Small intestine (tissue), 7 donors: Measurements from ENCODE around the gene ZNF215. TPM values are rescaled to one million over a fixed set of nuclear protein-coding genes. Genes with fewer than 3 reads are reported as not detected.
"Not testable (repeated sequence)": the region's sequence is repeated elsewhere in the genome, so short reads cannot be mapped to it uniquely, and the experiment has no call there.

Source experiments
- DNase-seq, 2 donors: peaks; one replicate each; pipeline versions ENCODE4 v3.0.0 to v3.0.0-alpha.2; 2013
- FAIRE-seq: peaks from 2 replicates; lab custom pipeline; 2012; peaks lifted over from hg19 to GRCh38; lab: Jason Lieb, UNC
- H3K27ac ChIP-seq, 3 donors: one replicate each; pipeline ENCODE4 v1.5.1; 2013; ENCODE audit warnings: low read length in 2 of 3, mild to moderate bottlenecking in 2 of 3, control low read depth in 1 of 3, inconsistent platforms in 1 of 3, low read depth in 1 of 3, moderate library complexity in 1 of 3
- H3K27me3 ChIP-seq, 3 donors: one replicate each; pipeline ENCODE4 v1.6.1; 2013; ENCODE audit warnings: low read length in 3 of 3, inconsistent platforms in 1 of 3; ENCODE audit not compliant: control insufficient read depth in 3 of 3, insufficient read depth in 3 of 3
- H3K36me3 ChIP-seq, 3 donors: one replicate each; pipeline ENCODE4 v1.6.1; 2013; ENCODE audit warnings: low read length in 3 of 3, inconsistent platforms in 1 of 3, low read depth in 1 of 3, mild to moderate bottlenecking in 1 of 3, moderate library complexity in 1 of 3; ENCODE audit not compliant: control insufficient read depth in 3 of 3, insufficient read depth in 2 of 3
- H3K4me1 ChIP-seq, 3 donors: one replicate each; pipeline ENCODE4 v1.6.1; 2013; ENCODE audit warnings: low read length in 2 of 3, inconsistent platforms in 1 of 3, low read depth in 1 of 3, mild to moderate bottlenecking in 1 of 3, moderate library complexity in 1 of 3; ENCODE audit not compliant: control insufficient read depth in 3 of 3, insufficient read depth in 2 of 3
- H3K4me3 ChIP-seq, 3 donors: one replicate each; pipeline ENCODE4 v1.5.1; 2013; ENCODE audit warnings: low read length in 3 of 3, control low read depth in 1 of 3, inconsistent platforms in 1 of 3, low read depth in 1 of 3, mild to moderate bottlenecking in 1 of 3, moderate library complexity in 1 of 3
- H3K9me3 ChIP-seq, 2 donors: one replicate each; pipeline ENCODE4 v1.6.1; 2013; ENCODE audit warnings: low read depth in 1 of 2, low read length in 1 of 2; ENCODE audit not compliant: control insufficient read depth in 2 of 2, insufficient read depth in 1 of 2
- WGBS, 3 donors: extraction: QIAGEN DNeasy Blood & Tissue Kit; methylation state at CpG; one replicate each; pipeline ENCODE4 v1.1.7; 2013; 5-methylcytosine and 5-hydroxymethylcytosine counted together
- polyA plus RNA-seq, 4 donors: library from polyadenylated mRNA; stranded (reverse) in 3 of 4; unstranded in 1 of 4; fragments of 200-250 nt in 3 of 4; fragments of 120-200 nt in 1 of 4; gene quantifications; one replicate each; pipeline versions ENCODE4 v1.2.1 to v1.2.3, GENCODE V29; 2013
- donor health status: healthy with polysubstance abuse.
- donor health status: control.
- donor health status: control.
- donor health status: Bipolar disorder and iron deficiency.
- donor health status: healthy.

Gene ZNF215
- polyA plus RNA-seq, 4 donors: 0.45 to 7.1 (median 1.4) TPM

DNA sequence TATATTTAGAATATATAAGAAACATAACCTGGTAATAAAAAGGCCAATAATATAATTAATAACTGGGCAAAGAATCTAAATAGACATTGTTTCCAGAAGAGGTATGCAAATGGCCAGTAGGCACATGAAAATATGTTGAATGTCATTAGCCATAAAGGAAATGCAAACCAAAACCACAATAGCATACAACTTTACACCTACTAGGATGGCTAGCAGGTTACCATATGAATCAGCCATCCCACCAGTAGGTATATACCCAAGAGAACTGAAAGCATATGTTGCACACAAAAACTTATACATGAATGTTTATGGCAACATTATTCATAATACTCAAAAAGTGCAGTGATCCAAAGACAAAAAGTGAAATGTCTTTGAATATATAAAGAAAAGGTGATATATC lies 31.2 kb upstream of the ZNF215 start:
- no peaks in the 10 kb centered on the region for H3K27me3 ChIP-seq
- no peak overlapping the region for H3K4me3 ChIP-seq
- no peak overlapping the region for H3K27ac ChIP-seq
- no peaks in the 10 kb centered on the region for H3K4me1 ChIP-seq
- no peak for DNase-seq
- H3K9me3 ChIP-seq: no peaks in the 10 kb centered on the region
- FAIRE-seq: no peak
- H3K36me3 ChIP-seq: no peaks in the 10 kb centered on the region

DNA sequence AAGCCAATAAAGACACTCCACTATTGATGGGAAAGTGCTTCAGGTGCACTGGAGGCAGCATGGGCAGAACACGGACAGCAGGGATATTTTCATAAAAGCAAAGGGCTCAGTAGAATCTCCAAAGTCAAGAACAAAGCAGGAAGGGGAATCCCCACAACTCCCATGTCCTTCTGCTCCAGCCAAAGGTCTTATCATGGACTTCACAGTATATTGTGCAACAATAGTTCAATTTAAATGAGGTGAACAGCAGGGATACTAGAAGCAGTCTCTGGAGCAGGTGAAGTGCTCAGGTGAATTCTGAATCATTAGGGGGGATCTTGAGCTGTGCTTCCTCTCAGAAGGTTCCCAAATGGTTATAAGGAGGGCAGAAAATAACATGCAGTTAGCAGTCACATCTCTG lies 27.3 kb upstream of the ZNF215 start:
- no peak for FAIRE-seq

DNA sequence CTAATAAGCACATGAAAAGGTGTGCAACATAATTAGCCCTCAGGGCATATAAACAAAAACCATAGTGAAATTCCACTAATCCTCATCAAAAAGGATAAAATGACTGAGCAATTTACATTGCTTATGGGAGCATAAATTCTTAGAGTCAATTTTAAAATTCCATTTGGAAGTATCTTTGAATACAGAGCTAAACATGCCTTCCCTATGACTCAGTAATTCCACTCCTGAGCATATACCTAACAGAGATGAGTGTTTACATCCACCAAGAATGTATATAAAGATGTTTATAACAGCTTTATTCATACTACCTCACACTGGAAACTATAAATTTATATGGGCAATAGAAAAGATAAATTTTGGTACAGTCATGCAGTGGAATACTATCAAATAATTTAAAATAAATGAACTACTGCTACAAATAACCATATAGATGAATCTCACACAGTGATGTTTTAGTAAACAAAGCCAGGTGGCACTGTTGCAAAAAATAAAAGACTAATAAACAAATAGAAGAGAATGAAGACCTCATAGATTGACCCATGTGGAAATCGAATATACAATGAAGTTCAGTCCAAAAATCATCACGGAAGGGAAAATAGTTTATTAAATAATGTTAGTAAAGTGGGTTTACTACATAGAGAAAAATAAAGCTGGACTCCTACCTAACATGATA lies 25.8 kb upstream of the ZNF215 start:
- WGBS, 3 donors: 39 to 54% (median 50%) methylated on average over 2 of the region's 2 CpGs
- Histone ChIP-seq H3K4me1 (no peaks in the 10 kb centered on the region), H3K4me3 (no peak overlapping the region), H3K36me3 (no peaks in the 10 kb centered on the region), H3K27ac (no peak overlapping the region), H3K27me3 (no peaks in the 10 kb centered on the region), H3K9me3 (no peaks in the 10 kb centered on the region)
- DNase-seq (no peak), FAIRE-seq (no peak)

More for the DNA sequence above, 27.3 kb upstream of the ZNF215 start:
- Histone ChIP-seq H3K9me3 (no peaks in the 10 kb centered on the region), H3K27ac (no peak overlapping the region), H3K4me3 (no peak overlapping the region), H3K27me3 (no peaks in the 10 kb centered on the region), H3K36me3 (no peaks in the 10 kb centered on the region), H3K4me1 (no peaks in the 10 kb centered on the region)
- DNase-seq: no peak
- WGBS, 3 donors: 29 to 50% (median 30%) methylated on average over 1 of the region's 1 CpG

DNA sequence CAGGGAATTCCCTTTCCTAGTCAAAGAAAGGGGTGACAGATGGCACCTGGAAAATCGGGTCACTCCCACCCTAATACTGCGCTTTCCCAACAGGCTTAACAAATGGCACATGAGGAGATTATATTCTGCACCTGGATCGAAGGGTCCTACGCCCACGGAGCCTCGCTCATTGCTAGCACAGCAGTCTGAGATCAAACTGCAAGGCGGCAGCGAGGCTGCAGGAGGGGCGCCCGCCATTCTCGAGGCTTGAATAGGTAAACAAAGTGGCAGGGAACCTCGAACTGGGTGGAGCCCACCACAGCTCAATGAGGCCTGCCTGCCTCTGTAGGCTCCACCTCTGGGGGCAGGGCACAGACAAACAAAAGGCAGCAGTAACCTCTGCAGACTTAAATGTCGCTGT lies 21.4 kb upstream of the ZNF215 start:
- 82 to 89% (median 82%) methylated on average over 12 to 13 of the region's 13 CpGs for WGBS, 3 donors
- not testable (repeated sequence) for H3K4me3 ChIP-seq, H3K27me3 ChIP-seq, H3K4me1 ChIP-seq, DNase-seq, H3K27ac ChIP-seq, H3K9me3 ChIP-seq, H3K36me3 ChIP-seq, FAIRE-seq

DNA sequence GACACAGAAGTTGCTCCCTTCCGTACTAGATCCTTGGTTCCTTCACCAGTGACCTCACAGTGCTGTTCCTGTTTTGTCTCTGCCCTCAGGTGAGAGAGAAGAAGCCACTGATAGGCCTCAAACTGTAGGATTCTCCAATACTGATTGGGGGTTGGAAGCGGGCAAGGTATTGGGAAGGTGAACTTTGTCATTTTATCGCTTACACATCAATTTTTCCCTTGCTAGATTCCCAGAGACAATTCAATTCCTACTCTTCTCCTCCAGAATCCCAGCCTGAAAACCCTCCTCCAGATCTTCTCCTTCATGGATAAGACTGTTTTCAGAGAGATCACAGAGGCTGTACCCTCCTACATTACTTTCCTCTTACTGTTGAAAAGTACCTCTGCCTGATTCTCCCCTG lies 14.8 kb upstream of the ZNF215 start:
- H3K36me3 ChIP-seq: no peaks in the 10 kb centered on the region
- WGBS, 3 donors: 82 to 97% (median 83%) methylated on average over 3 of the region's 3 CpGs
- no peak overlapping the region for H3K4me3 ChIP-seq
- H3K9me3 ChIP-seq: no peaks in the 10 kb centered on the region
- FAIRE-seq (no peak), DNase-seq (no peak)
- H3K27me3 ChIP-seq: no peaks in the 10 kb centered on the region
- H3K27ac ChIP-seq: no peak overlapping the region
- H3K4me1 ChIP-seq: no peaks in the 10 kb centered on the region

DNA sequence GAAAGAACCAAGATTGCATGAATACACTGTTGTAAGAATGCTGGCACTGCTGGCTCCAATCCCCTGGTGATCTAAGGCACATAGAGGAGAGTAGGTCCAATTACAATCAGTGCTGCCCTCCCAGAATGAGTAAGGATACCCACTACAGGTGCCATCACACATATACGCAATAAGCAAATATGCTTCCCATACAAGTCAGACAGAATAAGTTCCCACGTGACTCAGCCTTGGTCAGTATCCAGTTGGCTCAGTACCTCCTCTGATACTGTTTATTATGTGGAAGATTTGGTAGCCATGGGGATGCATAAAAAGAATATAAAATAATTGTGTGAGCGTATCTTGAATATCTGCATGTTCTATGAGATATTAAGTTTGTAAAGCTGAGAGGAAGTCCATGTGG lies 14.3 kb upstream of the ZNF215 start:
- Histone ChIP-seq H3K4me3 (no peak overlapping the region), H3K4me1 (no peaks in the 10 kb centered on the region), H3K27ac (no peak overlapping the region), H3K36me3 (no peaks in the 10 kb centered on the region), H3K9me3 (no peaks in the 10 kb centered on the region), H3K27me3 (no peaks in the 10 kb centered on the region)
- no peak for FAIRE-seq
- 31 to 63% (median 38%) methylated on average over 3 of the region's 3 CpGs for WGBS, 3 donors
- DNase-seq: no peak

DNA sequence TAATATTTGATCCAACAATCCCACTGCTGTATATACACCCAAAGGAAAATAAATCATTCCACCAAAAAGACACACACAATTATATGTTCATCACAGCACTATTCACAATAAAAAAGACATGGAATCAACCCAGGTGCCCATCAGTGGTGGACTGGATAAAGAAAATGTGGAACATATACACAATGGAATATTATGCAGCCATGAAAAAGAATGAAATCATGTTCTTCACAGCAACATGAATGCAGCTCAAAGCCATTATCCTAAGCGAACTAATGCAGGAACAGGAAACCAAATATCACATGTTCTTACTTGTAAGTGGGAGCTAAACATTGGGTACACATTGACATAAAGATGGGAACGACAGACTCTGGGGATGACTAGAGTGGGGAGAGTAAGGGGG lies 6.5 kb upstream of the ZNF215 start:
- FAIRE-seq (no peak), DNase-seq (no peak)
- H3K9me3 ChIP-seq: no peaks in the 10 kb centered on the region
- H3K36me3 ChIP-seq: no peaks in the 10 kb centered on the region
- WGBS, 3 donors: 27 to 55% (median 51%) methylated on average over 2 of the region's 2 CpGs
- H3K4me1 ChIP-seq: no peaks in the 10 kb centered on the region
- H3K27ac ChIP-seq: no peak overlapping the region
- no peaks in the 10 kb centered on the region for H3K27me3 ChIP-seq
- no peak overlapping the region for H3K4me3 ChIP-seq

DNA sequence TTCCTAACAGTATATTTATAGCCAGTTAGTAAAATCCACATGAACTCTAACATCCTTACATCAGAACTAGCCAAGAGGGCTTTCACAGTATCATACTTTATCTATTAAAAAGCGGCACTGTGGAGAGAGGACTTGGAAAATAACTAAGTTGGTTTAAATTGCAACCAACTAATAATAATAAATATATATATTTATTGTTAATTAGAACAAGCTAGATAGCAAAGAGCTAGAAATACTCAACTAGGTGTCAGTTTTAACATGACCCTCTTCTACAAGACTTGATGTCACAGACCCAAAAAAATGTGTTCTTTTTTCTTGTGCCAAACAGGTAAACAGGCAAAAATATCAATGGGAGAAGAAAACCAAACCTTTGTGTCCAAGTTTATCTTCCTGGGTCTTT lies 5.5 kb upstream of the ZNF215 start, which contains the start of gene OR2D3:
OR2D3 (plus strand) TSS at position 301 of the 400 bp plus-strand sequence; CDS start at position 301, 0 bp downstream.
- 94 to 96% (median 94%) methylated on average over 1 of the region's 1 CpG for WGBS, 3 donors
- Histone ChIP-seq H3K4me3 (no peak within 1 kb of the TSS), H3K9me3 (no peaks in the 10 kb centered on the region), H3K36me3 (no peaks in the 10 kb centered on the region), H3K27me3 (no peaks in the 10 kb centered on the region), H3K4me1 (no peaks in the 10 kb centered on the region), H3K27ac (no peak within 1 kb of the TSS)
- FAIRE-seq: no peak
- DNase-seq: no peak

DNA sequence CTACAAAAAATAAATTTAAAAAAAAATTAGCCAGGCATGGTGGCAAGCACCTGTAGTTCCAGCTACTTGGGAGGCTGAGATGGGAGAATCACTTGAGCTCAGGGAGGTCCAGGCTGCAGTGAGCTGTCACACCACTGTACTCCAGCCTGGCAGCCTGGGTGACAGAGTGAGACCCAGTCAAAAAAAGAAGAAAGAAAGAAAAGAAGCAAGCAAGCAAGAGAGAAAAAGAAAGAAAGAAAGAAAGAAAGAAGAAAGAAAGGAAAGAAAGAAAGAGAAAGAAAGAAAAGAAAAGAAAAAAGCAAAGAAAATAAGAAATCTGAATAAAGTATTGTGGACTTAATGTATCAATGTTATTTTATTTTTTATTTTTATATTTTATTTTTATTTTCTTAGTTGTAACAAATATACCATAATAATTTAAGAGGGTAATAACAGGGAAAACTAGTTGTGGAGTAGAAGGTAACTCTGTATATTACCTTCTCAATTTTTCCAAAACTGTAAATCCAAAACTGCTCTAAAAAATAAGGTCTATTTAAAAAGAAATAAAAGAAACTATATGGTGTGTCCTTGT lies 1.1 kb upstream of the ZNF215 start:
- FAIRE-seq (peak; percentile 55), DNase-seq (no peak)
- Histone ChIP-seq H3K4me3 (no peak overlapping the region), H3K36me3 (no peaks in the 10 kb centered on the region), H3K27ac (no peak overlapping the region), H3K9me3 (no peaks in the 10 kb centered on the region), H3K4me1 (peaks cover 0 to 7% (median 0%) of the 10 kb centered on the region in 3 donors), H3K27me3 (no peaks in the 10 kb centered on the region)
